ENCODE measurements around the gene ANP32B.
A peak's percentile ranks its signal among the peaks of the same experiment; 100 is the strongest.
"Not testable (repeated sequence)": the region's sequence is repeated elsewhere in the genome, so short reads cannot be mapped to it uniquely, and the experiment has no call there.

ANP32B gene

GRCh38 chr9:97982683-97983588, at the start of gene ANP32B:
Gene ANP32B, plus strand, starts transcription at chr9:97983341. Its CDS starts 215 bp downstream, at chr9:97983556.
- DNase-seq (ENCODE audit: low read depth) = peak; percentile 37

GRCh38 chr9:97934321-97935115, 48.6 kb upstream of the ANP32B start:
- DNase-seq (ENCODE audit: low read depth) = no peak

- no peak for DNase-seq (ENCODE audit: low read depth)
Observed at GRCh38 chr9:97935276-97935675, 47.9 kb upstream of the ANP32B start.

- DNase-seq (ENCODE audit: low read depth) = no peak
Observed at GRCh38 chr9:97936998-97937397, 46.1 kb upstream of the ANP32B start.

GRCh38 chr9:97938081-97938644, 45.0 kb upstream of the ANP32B start, which contains the start of gene HEMGN:
Gene HEMGN, minus strand, starts transcription at chr9:97938172. Its CDS starts 36 bp downstream, at chr9:97938136.
- DNase-seq (ENCODE audit: low read depth) = no peak

GRCh38 chr9:97940233-97940632, 42.9 kb upstream of the ANP32B start:
- DNase-seq (ENCODE audit: low read depth) = no peak

GRCh38 chr9:97940741-97941140, 42.4 kb upstream of the ANP32B start:
- DNase-seq (ENCODE audit: low read depth) = no peak

GRCh38 chr9:97941323-97941722, 41.8 kb upstream of the ANP32B start:
- DNase-seq (ENCODE audit: low read depth) = no peak

- DNase-seq (ENCODE audit: low read depth) = no peak
Observed at GRCh38 chr9:97943308-97943855, 39.8 kb upstream of the ANP32B start.

GRCh38 chr9:97944612-97945011, 38.5 kb upstream of the ANP32B start:
- no peak for DNase-seq (ENCODE audit: low read depth)

- DNase-seq (ENCODE audit: low read depth) = not testable (repeated sequence)
Observed at GRCh38 chr9:97945470-97945869, 37.7 kb upstream of the ANP32B start.

- not testable (repeated sequence) for DNase-seq (ENCODE audit: low read depth)
Observed at GRCh38 chr9:97947094-97947493, 36.0 kb upstream of the ANP32B start.

GRCh38 chr9:97950873-97951272, 32.3 kb upstream of the ANP32B start:
- DNase-seq (ENCODE audit: low read depth) = not testable (repeated sequence)

- no peak for DNase-seq (ENCODE audit: low read depth)
Observed at GRCh38 chr9:97954550-97954989, 28.6 kb upstream of the ANP32B start.

- DNase-seq (ENCODE audit: low read depth) = no peak
Observed at GRCh38 chr9:97956331-97956730, 26.8 kb upstream of the ANP32B start.

GRCh38 chr9:97958812-97959511, 24.2 kb upstream of the ANP32B start:
- DNase-seq (ENCODE audit: low read depth) = peak; percentile 35

GRCh38 chr9:97959585-97959984, 23.6 kb upstream of the ANP32B start:
- DNase-seq (ENCODE audit: low read depth) = no peak

- DNase-seq (ENCODE audit: low read depth) = not testable (repeated sequence)
Observed at GRCh38 chr9:97960678-97961328, 22.3 kb upstream of the ANP32B start.

- no peak for DNase-seq (ENCODE audit: low read depth)
Observed at GRCh38 chr9:97961361-97961760, 21.8 kb upstream of the ANP32B start.

GRCh38 chr9:97962136-97962535, 21.0 kb upstream of the ANP32B start:
- DNase-seq (ENCODE audit: low read depth) = no peak

GRCh38 chr9:97962575-97962974, 20.6 kb upstream of the ANP32B start:
- DNase-seq (ENCODE audit: low read depth) = no peak

Data from non-pigmented ciliary epithelial cell (primary cell).